Measurements from ENCODE around the gene APH1B. TPM values are rescaled to one million over a fixed set of nuclear protein-coding genes. Genes with fewer than 3 reads are reported as not detected.

APH1B gene
- total RNA-seq, result 19.5 and 19.8 TPM in 2 replicates

DNA sequence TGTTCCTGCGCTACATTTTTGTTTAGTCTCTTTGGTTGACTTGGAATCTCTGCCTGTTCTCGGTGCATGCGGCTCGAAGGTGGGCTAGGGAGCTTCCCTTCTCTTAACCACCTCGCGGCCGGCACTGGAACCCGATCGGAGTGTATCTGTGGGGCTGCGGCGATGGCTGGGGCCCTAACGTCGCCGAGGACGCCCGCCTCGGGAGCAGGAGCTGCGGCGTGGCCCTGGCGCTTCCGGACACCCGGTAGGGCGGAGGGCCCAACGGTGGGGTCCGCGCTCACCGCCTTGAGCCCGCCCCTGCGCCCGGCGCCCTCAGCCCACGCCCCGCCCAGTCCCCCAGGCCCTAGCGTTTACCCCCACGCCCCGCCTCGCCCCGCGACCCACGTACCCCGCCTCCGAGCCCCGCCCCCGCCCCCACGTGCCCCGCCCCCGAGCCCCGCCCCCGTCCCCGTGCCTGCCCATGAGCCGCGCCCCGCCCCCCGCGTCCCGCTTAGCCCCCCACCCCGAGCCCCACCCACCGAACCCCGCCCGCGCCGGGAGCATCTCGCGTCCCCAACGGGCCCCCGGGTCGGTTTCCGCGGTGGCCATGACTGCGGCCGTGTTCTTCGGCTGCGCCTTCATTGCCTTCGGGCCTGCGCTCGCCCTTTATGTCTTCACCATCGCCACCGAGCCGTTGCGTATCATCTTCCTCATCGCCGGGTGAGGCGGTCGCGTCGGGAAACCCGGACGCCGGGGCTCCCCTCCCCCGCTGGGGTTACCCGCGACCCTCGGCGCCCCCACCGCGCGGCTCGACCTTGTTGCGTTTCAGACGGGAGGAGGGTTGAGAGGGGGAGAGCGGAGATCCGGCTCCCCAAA lies at the start of gene APH1B:
Gene APH1B (plus strand): TSS at position 568 of the 855 bp plus-strand sequence. CDS start 19 bp downstream, at position 587.

Other genes starting within 250 kb of the APH1B start
- gene TPM1, start 234.9 kb upstream of the APH1B start, total RNA-seq, result 180 and 268 TPM in 2 replicates
- gene LACTB, start 155.7 kb upstream of the APH1B start, total RNA-seq, result 31.2 and 40.8 TPM in 2 replicates
- gene RPS27L, start 120.1 kb upstream of the APH1B start, total RNA-seq, result 207 and 281 TPM in 2 replicates
- gene RAB8B, start 88.0 kb upstream of the APH1B start, total RNA-seq, result 87.8 and 112 TPM in 2 replicates
- 1.1 and 1.3 TPM in 2 replicates for gene CA12, start 104.2 kb downstream of the APH1B start, total RNA-seq
- gene USP3, start 227.0 kb downstream of the APH1B start, total RNA-seq, result 67.3 and 78.0 TPM in 2 replicates

All from thoracic aorta endothelial cell (primary cell).